Measurements from ENCODE around the gene RHOV. TPM values are rescaled to one million over a fixed set of nuclear protein-coding genes. Genes with fewer than 3 reads are reported as not detected.

RHOV gene
- total and polyA plus RNA-seq, 2 experiments from 2014 or later = 1.7 to 6.1 TPM

DNA sequence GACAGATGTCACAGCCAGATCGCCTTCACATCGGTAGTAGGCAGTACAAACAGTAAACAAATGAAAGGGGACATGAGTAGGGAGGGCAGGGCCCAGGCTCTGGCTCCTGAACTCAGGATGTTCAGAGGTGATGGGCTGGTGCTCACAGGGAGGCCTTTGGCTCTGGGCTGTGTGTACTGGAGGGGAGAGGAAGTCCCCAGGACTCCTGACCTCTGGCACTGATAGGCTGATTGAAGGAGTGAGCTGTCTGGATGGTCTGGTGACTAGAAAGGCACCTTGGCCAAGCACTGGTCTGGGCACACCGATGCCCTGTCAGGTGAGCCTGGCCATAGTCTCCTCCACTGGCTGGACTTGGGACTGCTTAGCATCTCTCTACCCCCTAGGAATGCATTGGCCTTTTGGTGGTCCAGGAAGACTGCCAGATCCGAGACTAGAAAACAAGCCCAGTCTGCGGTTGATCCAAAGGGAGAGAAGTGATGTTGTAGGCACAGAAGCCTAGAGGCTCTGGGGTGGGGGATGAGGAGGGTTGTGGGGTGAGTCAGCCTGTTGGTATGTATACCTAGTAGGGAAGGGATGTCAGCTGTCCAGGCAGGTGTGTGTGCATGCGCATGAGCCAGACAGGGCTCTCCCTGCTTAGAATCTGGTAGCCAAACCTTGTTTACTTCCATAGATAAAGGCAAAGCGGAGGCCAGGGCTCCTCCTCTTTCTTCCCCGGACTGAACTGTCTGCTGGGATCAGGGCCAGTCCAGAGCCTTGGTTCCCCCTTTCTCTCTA lies 28.3 kb downstream of the RHOV start:
- TF ChIP-seq EZH2 (IDR thresholded peaks at IDR 0.05; ENCODE audit: borderline replicate concordance) (no peak), CTCF (IDR thresholded peaks at IDR 0.05; ENCODE audit: poor library complexity) (no peak), EZH2phosphoT487 (IDR thresholded peaks at IDR 0.05; ENCODE audit: low read depth, severe bottlenecking, unreplicated experiment) (no peak)
- no peaks in the 10 kb centered on the region for H3K27me3 ChIP-seq
- H3K4me1 ChIP-seq (ENCODE audit: insufficient read depth) = peaks cover 8% of the 10 kb centered on the region
- no peak overlapping the region for H2AFZ ChIP-seq
- no peaks in the 10 kb centered on the region for H3K9me2 ChIP-seq (replicated peaks; ENCODE audit: insufficient read depth)
- no peaks in the 10 kb centered on the region for H3K36me3 ChIP-seq (replicated peaks; ENCODE audit: insufficient read depth, low read depth)
- H3K4me2 ChIP-seq = peak overlapping the region; percentile 90
- H3K79me2 ChIP-seq = peaks cover 64% of the 10 kb centered on the region
- no peaks in the 10 kb centered on the region for H3K9me3 ChIP-seq (ENCODE audit: low read depth)
- H4K20me1 ChIP-seq (ENCODE audit: insufficient read depth, poor library complexity, severe bottlenecking) = no peaks in the 10 kb centered on the region
- H3K27ac ChIP-seq = peak overlapping the region; percentile 97
- H3K4me3 ChIP-seq = peak overlapping the region; percentile 69
- 60% methylated on average over 8 of the region's 8 CpGs for whole genome bisulfite sequencing (ENCODE audit: low lambda C conversion rate, missing lambda C conversion rate)
- DNase-seq (ENCODE audit: low spot score) = peak; percentile 93

DNA sequence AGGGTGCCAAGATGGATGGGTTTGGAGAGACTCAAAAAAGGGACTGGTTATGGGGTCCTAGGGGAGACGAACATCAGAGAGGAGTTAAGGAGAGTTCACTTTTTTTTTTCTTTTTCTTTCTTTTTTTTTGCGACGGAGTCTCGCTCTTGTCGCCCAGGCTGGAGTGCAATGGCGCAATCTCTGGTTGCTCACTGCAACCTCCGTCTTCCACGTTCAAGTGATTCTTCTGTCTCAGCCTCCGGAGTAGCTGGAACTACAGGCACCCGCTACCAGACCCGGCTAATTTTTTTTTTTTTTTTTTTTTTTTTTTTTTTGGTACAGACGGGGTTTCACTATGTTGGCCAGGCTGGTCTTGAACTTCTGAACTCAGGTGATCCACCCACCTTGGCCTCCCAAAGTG lies 29.0 kb downstream of the RHOV start:
- Histone ChIP-seq H3K36me3 (replicated peaks; ENCODE audit: insufficient read depth, low read depth) (no peaks in the 10 kb centered on the region), H2AFZ (peak overlapping the region; percentile 83), H3K27me3 (no peaks in the 10 kb centered on the region), H3K27ac (peak overlapping the region; percentile 96), H3K4me3 (peak overlapping the region; percentile 69), H3K4me2 (peak overlapping the region; percentile 90), H3K4me1 (ENCODE audit: insufficient read depth) (peaks cover 8% of the 10 kb centered on the region), H3K9me3 (ENCODE audit: low read depth) (no peaks in the 10 kb centered on the region), H3K9me2 (replicated peaks; ENCODE audit: insufficient read depth) (no peaks in the 10 kb centered on the region), H3K79me2 (peaks cover 58% of the 10 kb centered on the region), H4K20me1 (ENCODE audit: insufficient read depth, poor library complexity, severe bottlenecking) (no peaks in the 10 kb centered on the region)
- 42% methylated on average over 12 of the region's 12 CpGs for WGBS (ENCODE audit: low lambda C conversion rate, missing lambda C conversion rate)
- no peak for TF ChIP-seq EZH2phosphoT487 (IDR thresholded peaks at IDR 0.05; ENCODE audit: low read depth, severe bottlenecking, unreplicated experiment)
- TF ChIP-seq EZH2 (IDR thresholded peaks at IDR 0.05; ENCODE audit: borderline replicate concordance) = no peak
- no peak for TF ChIP-seq CTCF (IDR thresholded peaks at IDR 0.05; ENCODE audit: poor library complexity)
- DNase-seq (ENCODE audit: low spot score) = peak; percentile 4

- peak overlapping the region; percentile 83 for H2AFZ ChIP-seq
- WGBS (ENCODE audit: low lambda C conversion rate, missing lambda C conversion rate) = 3% methylated on average over 28 of the region's 28 CpGs
- H3K27ac ChIP-seq = peak overlapping the region; percentile 96
- H3K4me2 ChIP-seq = peak overlapping the region; percentile 90
- H3K9me3 ChIP-seq (ENCODE audit: low read depth) = no peaks in the 10 kb centered on the region
- H3K4me1 ChIP-seq (ENCODE audit: insufficient read depth) = peaks cover 8% of the 10 kb centered on the region
- peaks cover 54% of the 10 kb centered on the region for H3K79me2 ChIP-seq
- peak overlapping the region; percentile 69 for H3K4me3 ChIP-seq
- DNase-seq (ENCODE audit: low spot score) = peak; percentile 50
- no peaks in the 10 kb centered on the region for H3K27me3 ChIP-seq
- H3K36me3 ChIP-seq (replicated peaks; ENCODE audit: insufficient read depth, low read depth) = no peaks in the 10 kb centered on the region
- no peak for TF ChIP-seq EZH2phosphoT487 (IDR thresholded peaks at IDR 0.05; ENCODE audit: low read depth, severe bottlenecking, unreplicated experiment)
- no peak for TF ChIP-seq CTCF (IDR thresholded peaks at IDR 0.05; ENCODE audit: poor library complexity)
- peak; percentile 55 for TF ChIP-seq EZH2 (IDR thresholded peaks at IDR 0.05; ENCODE audit: borderline replicate concordance)
- no peaks in the 10 kb centered on the region for H3K9me2 ChIP-seq (replicated peaks; ENCODE audit: insufficient read depth)
- no peaks in the 10 kb centered on the region for H4K20me1 ChIP-seq (ENCODE audit: insufficient read depth, poor library complexity, severe bottlenecking)
These were observed 29.4 kb downstream of the RHOV start for GRCh38 chr15:40844696-40845030.

All from hepatocyte (in vitro differentiated cells).